Astrocyte (in vitro differentiated cells and primary cell): ENCODE data around the gene RASGRP1.

Experiments
- CTCF ChIP-seq: IDR thresholded peaks from 2 replicates; pipeline ENCODE4 v1.5.1; 2011; ENCODE audit warnings: low read depth, mild to moderate bottlenecking, inconsistent platforms, low read length, moderate library complexity; ENCODE audit not compliant: insufficient read depth
- EZH2 ChIP-seq: IDR thresholded peaks from 2 replicates; pipeline ENCODE4 v1.6.1; 2012; ENCODE audit warnings: mild to moderate bottlenecking, low read length, inconsistent platforms; ENCODE audit not compliant: insufficient read depth

DNA sequence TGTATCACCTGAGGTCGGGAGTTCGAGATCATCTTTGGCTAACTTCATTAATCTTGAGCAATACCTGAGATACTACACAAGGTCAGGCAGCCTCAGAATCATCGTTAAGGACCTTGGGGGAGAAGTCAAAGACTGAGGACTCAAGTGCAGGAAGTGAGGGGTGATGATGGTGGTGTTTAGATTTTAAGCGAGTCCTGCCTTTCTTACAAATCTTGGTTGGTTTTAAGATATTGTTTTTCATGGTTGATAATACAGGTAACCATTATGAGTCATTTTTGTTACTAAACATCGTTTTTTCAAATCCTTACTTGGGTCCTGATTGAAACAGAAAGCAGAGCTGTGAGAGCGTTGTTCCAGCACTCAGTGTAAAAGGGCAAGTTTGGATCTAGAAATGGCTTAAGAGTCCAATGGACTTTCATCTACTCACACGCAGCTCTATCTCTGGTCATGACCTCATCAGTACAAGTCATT lies 4.1 kb downstream of the RASGRP1 start:
- TF ChIP-seq CTCF, result no peak
- no peak for TF ChIP-seq EZH2
